GM18907 (cell line): ENCODE measurements around the gene ZBTB7A.

Experiments
- ATAC-seq: cut with Tn5 transposase; IDR thresholded peaks from one replicate; pipeline ENCODE4 v1.9.1; 2021; ENCODE audit warnings: mild to moderate bottlenecking, moderate library complexity; ENCODE audit not compliant: unreplicated experiment

ZBTB7A gene

DNA sequence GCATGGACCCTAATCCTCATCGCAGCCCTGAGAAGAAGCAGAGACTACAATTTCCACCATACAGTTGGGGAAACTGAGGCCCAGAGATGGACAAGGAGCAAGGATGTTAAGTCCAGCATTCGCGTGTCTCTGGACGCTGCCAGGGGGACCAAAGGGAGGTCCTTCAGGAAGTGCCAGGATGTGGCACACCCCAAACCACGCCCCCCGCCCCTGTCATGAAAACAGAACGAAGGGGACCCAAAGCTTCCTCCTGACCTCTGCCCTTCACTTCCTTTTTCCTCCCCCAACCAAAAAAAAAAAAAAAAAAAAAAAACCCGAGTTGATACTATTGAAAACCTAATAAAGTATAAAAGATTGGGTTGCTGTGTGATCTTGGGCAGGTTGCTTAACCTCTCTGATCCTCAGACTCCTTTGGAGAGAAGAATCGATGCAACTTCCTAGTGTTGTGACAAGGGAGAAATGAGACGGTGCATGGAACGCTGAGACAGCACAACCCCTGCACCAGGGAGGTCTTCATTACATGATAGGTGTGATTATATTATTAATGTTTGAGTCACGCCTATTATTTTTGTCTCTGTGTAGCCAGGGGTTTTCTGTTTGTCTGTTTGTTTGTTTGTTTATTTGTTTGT lies 2.7 kb upstream of the ZBTB7A start:
- no peak for ATAC-seq

GRCh38 chr19:4068047-4068966 lies 1.6 kb upstream of the ZBTB7A start:
- ATAC-seq: no peak

GRCh38 chr19:4067396-4068046 lies 822 bp upstream of the ZBTB7A start:
- no peak for ATAC-seq

GRCh38 chr19:4066176-4066606 lies 508 bp downstream of the ZBTB7A start:
- ATAC-seq: no peak

DNA sequence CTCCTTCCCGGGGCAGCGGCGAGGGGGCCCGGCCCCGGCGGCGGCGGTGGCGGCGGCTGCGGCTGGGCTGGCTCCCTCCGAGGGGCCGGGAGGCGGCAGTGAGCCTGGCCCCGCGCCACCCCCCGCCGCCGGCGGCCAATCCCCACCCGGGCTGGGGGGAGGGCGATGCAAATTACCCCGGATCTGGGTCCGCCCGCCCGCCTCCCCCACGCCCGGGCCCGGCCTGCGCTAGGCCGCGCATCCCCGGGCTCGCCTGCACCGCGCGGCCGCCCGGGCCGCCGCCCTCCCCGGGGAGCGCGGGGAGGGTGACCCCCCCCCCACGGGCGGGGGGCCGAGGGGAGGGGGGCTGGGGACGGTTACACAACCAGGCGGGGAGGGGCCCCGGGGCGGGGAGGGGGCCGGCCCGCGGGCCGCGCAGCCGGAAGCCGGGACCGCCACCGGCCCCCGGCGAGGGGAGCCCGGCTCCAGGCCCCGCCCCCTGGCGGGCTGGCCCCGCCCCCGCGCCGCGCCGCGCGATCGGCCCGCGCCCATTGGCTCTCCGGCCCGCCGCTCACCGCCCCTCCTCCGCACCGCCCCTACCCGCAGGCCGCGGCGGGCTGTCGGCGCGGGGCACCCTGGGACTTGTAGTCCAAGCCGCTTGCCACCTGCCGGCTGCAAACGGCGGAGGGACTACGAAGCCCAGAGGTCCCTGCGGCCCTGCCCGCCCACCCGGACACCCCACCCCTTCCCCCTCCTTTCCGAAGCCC lies 1.1 kb downstream of the ZBTB7A start:
- ATAC-seq: peak; percentile 70

- ATAC-seq: peak; percentile 17
These were observed 2.0 kb downstream of the ZBTB7A start for GRCh38 chr19:4064496-4065260.

DNA sequence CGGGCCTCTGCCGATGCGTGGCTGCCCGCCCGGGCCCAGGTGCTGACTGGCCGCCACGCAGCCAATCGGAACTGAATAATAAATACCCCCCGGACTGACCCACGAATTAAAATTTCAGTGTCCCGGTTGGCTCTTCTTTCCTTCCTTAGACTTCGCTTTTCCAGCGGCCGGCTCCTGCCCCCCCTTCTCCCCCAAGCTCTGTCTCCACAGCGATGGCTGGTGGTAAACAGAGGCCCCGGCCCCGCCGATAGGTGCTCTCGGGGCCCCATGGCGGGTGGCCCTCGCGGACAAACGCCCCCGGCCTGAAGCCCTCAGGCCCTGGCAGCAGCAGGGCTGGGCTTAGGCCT lies 2.6 kb downstream of the ZBTB7A start:
- ATAC-seq: no peak

DNA sequence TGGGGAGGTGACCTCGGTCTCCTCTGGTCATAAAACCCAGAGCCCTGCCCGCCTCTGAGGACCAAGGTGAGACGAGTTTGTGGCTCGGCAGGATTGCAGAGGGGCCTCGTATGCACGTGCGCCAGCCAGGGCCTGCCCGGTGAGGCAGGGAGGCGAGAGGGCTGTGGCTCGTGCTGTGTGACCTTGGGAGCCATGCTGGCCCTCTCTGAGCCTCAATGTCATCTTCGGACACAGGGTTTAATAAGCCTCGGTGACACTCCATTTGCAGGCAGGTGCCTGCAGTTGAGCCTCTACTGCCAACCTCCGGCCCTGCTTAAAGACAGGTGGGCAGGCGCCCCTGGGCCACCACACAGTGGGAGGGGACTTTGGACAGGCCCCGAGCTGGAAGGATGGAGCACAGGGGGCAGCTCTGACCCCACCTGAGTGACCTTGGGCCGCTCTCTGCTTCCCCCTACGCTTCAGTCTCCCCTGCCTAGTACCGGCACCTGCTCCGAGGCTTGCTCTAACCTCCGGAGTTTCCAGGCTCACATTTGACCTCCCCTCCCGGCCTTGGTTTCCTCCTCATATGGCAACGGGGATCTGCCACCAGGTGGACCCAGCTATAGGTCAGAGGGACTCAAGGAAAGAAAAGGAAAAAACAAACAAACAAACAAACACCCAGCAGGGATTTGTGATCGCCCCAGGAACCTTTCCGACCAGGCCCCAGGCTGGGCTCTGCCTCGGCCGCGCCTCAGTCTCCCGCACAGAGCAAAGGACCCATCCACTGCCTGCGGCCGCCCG lies 3.1 kb downstream of the ZBTB7A start:
- ATAC-seq: no peak

- ATAC-seq: no peak
These were observed 4.0 kb downstream of the ZBTB7A start for GRCh38 chr19:4062419-4063368.

- no peak for ATAC-seq
These were observed 4.8 kb downstream of the ZBTB7A start for GRCh38 chr19:4061683-4062418.

- ATAC-seq: no peak
These were observed 5.5 kb downstream of the ZBTB7A start for GRCh38 chr19:4061178-4061682.

- no peak for ATAC-seq
These were observed 6.0 kb downstream of the ZBTB7A start for GRCh38 chr19:4060621-4061177.

GRCh38 chr19:4059891-4060620 lies 6.6 kb downstream of the ZBTB7A start:
- no peak for ATAC-seq

- no peak for ATAC-seq
These were observed 7.2 kb downstream of the ZBTB7A start for GRCh38 chr19:4059453-4059871.

DNA sequence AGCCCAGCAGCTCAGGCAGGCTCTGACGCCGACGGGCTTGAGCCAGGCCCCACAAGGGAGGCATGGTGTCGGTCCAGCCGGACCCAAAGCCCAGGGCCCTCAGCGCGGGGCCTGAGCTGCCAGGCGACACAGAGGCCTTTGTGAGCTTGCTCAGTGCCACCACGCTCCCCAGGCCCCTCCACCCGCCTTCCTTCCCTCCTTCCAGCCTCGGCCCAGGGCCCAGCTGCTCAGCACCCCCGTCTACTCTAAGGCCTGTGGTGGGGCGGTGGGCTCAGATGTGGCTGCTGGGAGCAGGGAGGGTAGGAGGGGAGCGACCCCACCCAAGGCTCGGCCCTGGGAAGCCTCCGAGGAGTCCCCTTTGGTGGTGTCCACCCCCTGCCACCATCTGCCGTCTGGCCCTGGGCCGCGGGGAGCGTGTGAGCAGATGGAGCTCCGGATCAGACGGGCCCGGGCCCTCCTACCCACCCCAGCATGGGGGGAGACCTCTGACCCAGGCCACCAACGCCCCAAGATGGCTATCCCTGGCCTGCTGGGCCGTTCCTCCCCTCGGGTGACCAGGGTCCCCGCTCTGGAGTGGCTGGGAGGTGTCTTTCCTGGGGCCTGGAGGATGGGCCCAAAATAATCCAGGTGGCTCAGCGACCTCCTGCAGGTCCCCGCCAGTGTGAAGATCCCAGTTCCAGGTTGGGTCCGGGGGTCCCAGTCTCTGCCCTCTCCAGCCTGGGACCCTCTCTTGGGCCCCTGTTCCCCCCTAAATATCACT lies 7.8 kb downstream of the ZBTB7A start:
- ATAC-seq: no peak
